ENCODE measurements around the gene PAK6. TPM values are rescaled to one million over a fixed set of nuclear protein-coding genes. Genes with fewer than 3 reads are reported as not detected.

PAK6 gene
- polyA plus RNA-seq, 1 of the 3 experiments (the other 2 are of a cell fraction): 0.07 TPM

DNA sequence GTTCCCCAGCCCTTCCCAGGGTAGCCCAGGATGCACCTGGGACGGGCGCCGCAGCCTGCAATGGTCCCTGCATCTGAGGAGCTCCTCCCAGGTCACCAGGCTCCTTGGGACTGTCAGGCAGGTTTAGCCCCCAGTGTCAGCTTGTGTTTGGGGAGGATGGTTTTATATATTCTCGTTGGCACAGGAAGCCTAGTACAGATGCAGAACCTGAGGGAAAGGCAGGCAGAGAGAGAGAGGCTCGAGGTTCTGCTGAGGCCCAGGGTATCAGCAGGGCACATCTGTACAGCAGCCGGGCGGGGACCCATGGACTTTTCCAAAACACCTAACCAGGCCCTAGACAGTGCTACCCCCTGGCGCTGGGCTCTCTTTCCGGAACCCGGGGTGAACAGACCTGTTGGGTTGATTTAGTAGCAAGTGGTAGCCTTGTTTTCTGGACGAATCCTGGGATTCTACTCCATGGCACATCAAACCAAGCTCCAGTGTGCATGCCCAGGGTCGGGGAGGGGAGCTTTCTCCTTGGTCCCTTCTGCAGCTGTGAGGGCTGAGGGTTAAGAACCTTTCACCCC, 8.6 kb downstream of the PAK6 start:
- Histone ChIP-seq H2AFZ (ENCODE audit: low read depth) (no peak overlapping the region), H3K4me2 (no peak overlapping the region), H4K20me1 (ENCODE audit: insufficient read depth) (peaks cover 13% of the 10 kb centered on the region), H3K9ac (no peak overlapping the region), H3K79me2 (ENCODE audit: insufficient read depth) (no peaks in the 10 kb centered on the region), H3F3A (replicated peaks; ENCODE audit: insufficient read depth) (peaks cover 22% of the 10 kb centered on the region), H3K9me3 (no peaks in the 10 kb centered on the region), H3K27me3 (ENCODE audit: insufficient read depth) (peaks cover 16% of the 10 kb centered on the region), H3K4me1 (ENCODE audit: control insufficient read depth in 1 of 2, insufficient read depth in 2 of 2, low read depth in 1 of 2, low read length in 1 of 2) (peaks cover 13 to 29% of the 10 kb centered on the region in 2 experiments), H3K36me3 (replicated peaks in 1 of 2; ENCODE audit: control insufficient read depth in 1 of 2, insufficient read depth in 2 of 2, low read length in 1 of 2) (no peaks in the 10 kb centered on the region), H3K9me2 (no peaks in the 10 kb centered on the region), H3K4me3 (ENCODE audit: low read depth in 2 of 2, low read length in 1 of 2) (no peak overlapping the region), H3K27ac (ENCODE audit: low read depth in 2 of 2, low read length in 1 of 2) (no peak overlapping the region)
- POLR2A ChIA-PET: interaction anchor here (1.1 kb wide), 1 partner anchor 8 kb away, joined by 5 read pairs; the partner anchor contains the start of gene PAK6
- 81% methylated on average over 12 of the region's 12 CpGs for WGBS (ENCODE audit: low lambda C conversion rate)
- no peak for DNase-seq
- CTCF ChIA-PET: interaction anchor here (0.6 to 34.5 kb wide), 5 partner anchors 8 to 143 kb away, joined by 3 to 720 read pairs (median 9); partner anchors contain the start of gene PAK6
- TF ChIP-seq MXI1 (IDR thresholded peaks at IDR 0.05; ENCODE audit: low read depth, low read length) (no peak), TAF1 (IDR thresholded peaks at IDR 0.05; ENCODE audit: borderline replicate concordance, low read depth, low read length) (no peak), EZH2phosphoT487 (IDR thresholded peaks at IDR 0.05; ENCODE audit: borderline replicate concordance, low read depth) (no peak), FOXM1 (IDR thresholded peaks at IDR 0.05; ENCODE audit: low read depth) (no peak), RAD21 (IDR thresholded peaks at IDR 0.05; ENCODE audit: low read length) (no peak), POLR2AphosphoS5 (IDR thresholded peaks at IDR 0.05; ENCODE audit: low read depth, low read length) (no peak), NFIC (IDR thresholded peaks at IDR 0.05; ENCODE audit: borderline replicate concordance) (no peak), TCF12 (IDR thresholded peaks at IDR 0.05) (no peak), RFX5 (IDR thresholded peaks at IDR 0.05; ENCODE audit: low read length) (no peak), TEAD4 (IDR thresholded peaks at IDR 0.05; ENCODE audit: borderline replicate concordance, insufficient read depth) (no peak), NRF1 (IDR thresholded peaks at IDR 0.05; ENCODE audit: low read depth, low read length) (no peak), CHD2 (IDR thresholded peaks at IDR 0.05; ENCODE audit: low read length, partially characterized antibody) (no peak), FOSL2 (IDR thresholded peaks at IDR 0.05; ENCODE audit: borderline replicate concordance, low read depth) (no peak)
- TF ChIP-seq, protein P1, sequence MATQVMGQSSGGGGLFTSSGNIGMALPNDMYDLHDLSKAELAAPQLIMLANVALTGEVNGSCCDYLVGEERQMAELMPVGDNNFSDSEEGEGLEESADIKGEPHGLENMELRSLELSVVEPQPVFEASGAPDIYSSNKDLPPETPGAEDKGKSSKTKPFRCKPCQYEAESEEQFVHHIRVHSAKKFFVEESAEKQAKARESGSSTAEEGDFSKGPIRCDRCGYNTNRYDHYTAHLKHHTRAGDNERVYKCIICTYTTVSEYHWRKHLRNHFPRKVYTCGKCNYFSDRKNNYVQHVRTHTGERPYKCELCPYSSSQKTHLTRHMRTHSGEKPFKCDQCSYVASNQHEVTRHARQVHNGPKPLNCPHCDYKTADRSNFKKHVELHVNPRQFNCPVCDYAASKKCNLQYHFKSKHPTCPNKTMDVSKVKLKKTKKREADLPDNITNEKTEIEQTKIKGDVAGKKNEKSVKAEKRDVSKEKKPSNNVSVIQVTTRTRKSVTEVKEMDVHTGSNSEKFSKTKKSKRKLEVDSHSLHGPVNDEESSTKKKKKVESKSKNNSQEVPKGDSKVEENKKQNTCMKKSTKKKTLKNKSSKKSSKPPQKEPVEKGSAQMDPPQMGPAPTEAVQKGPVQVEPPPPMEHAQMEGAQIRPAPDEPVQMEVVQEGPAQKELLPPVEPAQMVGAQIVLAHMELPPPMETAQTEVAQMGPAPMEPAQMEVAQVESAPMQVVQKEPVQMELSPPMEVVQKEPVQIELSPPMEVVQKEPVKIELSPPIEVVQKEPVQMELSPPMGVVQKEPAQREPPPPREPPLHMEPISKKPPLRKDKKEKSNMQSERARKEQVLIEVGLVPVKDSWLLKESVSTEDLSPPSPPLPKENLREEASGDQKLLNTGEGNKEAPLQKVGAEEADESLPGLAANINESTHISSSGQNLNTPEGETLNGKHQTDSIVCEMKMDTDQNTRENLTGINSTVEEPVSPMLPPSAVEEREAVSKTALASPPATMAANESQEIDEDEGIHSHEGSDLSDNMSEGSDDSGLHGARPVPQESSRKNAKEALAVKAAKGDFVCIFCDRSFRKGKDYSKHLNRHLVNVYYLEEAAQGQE (IDR thresholded peaks at IDR 0.05; ENCODE audit: low read depth, low read length): no peak
- TF ChIP-seq, protein P2, sequence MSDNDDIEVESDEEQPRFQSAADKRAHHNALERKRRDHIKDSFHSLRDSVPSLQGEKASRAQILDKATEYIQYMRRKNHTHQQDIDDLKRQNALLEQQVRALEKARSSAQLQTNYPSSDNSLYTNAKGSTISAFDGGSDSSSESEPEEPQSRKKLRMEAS (IDR thresholded peaks at IDR 0.05; ENCODE audit: low read depth): no peak
- TF ChIP-seq, protein P3, sequence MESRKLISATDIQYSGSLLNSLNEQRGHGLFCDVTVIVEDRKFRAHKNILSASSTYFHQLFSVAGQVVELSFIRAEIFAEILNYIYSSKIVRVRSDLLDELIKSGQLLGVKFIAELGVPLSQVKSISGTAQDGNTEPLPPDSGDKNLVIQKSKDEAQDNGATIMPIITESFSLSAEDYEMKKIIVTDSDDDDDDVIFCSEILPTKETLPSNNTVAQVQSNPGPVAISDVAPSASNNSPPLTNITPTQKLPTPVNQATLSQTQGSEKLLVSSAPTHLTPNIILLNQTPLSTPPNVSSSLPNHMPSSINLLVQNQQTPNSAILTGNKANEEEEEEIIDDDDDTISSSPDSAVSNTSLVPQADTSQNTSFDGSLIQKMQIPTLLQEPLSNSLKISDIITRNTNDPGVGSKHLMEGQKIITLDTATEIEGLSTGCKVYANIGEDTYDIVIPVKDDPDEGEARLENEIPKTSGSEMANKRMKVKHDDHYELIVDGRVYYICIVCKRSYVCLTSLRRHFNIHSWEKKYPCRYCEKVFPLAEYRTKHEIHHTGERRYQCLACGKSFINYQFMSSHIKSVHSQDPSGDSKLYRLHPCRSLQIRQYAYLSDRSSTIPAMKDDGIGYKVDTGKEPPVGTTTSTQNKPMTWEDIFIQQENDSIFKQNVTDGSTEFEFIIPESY (IDR thresholded peaks at IDR 0.05; ENCODE audit: borderline replicate concordance, low read depth): no peak
